Eye (tissue), 1 donor: ENCODE results near the gene EPHA1.
"Not testable (repeated sequence)": the region's sequence is repeated elsewhere in the genome, so short reads cannot be mapped to it uniquely, and the experiment has no call there.

Experiments
- DNase-seq: peaks from one replicate; pipeline ENCODE4 v3.0.0-alpha.2; 2015

Gene EPHA1

GRCh38 chr7:143429770-143430698 lies 21.4 kb upstream of the EPHA1 start:
- no peak for DNase-seq

- DNase-seq = no peak
Measured at GRCh38 chr7:143426479-143427142, 18.0 kb upstream of the EPHA1 start.

- not testable (repeated sequence) for DNase-seq
Measured at GRCh38 chr7:143424476-143424875, 15.8 kb upstream of the EPHA1 start.

GRCh38 chr7:143422033-143422432 lies 13.4 kb upstream of the EPHA1 start:
- no peak for DNase-seq

- not testable (repeated sequence) for DNase-seq
Measured at GRCh38 chr7:143420624-143421023, 12.0 kb upstream of the EPHA1 start.

- DNase-seq = no peak
Measured at GRCh38 chr7:143419880-143420279, 11.2 kb upstream of the EPHA1 start.

- no peak for DNase-seq
Measured at GRCh38 chr7:143418681-143419458, 10.2 kb upstream of the EPHA1 start.

- DNase-seq = no peak
Measured at GRCh38 chr7:143417734-143418383, 9.2 kb upstream of the EPHA1 start.

GRCh38 chr7:143416565-143417149 lies 8.0 kb upstream of the EPHA1 start:
- DNase-seq = peak; percentile 84

- DNase-seq = no peak
Measured at GRCh38 chr7:143415742-143416397, 7.2 kb upstream of the EPHA1 start.

GRCh38 chr7:143415209-143415608 lies 6.6 kb upstream of the EPHA1 start:
- not testable (repeated sequence) for DNase-seq

- DNase-seq = no peak
Measured at GRCh38 chr7:143413123-143413522, 4.5 kb upstream of the EPHA1 start.

- no peak for DNase-seq
Measured at GRCh38 chr7:143411976-143412708, 3.5 kb upstream of the EPHA1 start.

- peak; percentile 16 for DNase-seq
Measured at GRCh38 chr7:143410521-143411004, 1.9 kb upstream of the EPHA1 start.

GRCh38 chr7:143408252-143408685 lies 387 bp downstream of the EPHA1 start:
- peak; percentile 22 for DNase-seq

- no peak for DNase-seq
Measured at GRCh38 chr7:143407287-143408251, 1.1 kb downstream of the EPHA1 start.

- DNase-seq = no peak
Measured at GRCh38 chr7:143406002-143406357, 2.7 kb downstream of the EPHA1 start.

GRCh38 chr7:143405173-143406001 lies 3.3 kb downstream of the EPHA1 start:
- peak; percentile 62 for DNase-seq

- not testable (repeated sequence) for DNase-seq
Measured at GRCh38 chr7:143402233-143402632, 6.4 kb downstream of the EPHA1 start.
